Mucosa of gallbladder (tissue), 1 donor: ENCODE results near the gene LYZL6. TPM values are rescaled to one million over a fixed set of nuclear protein-coding genes. Genes with fewer than 3 reads are reported as not detected.
"Not testable (repeated sequence)": the region's sequence is repeated elsewhere in the genome, so short reads cannot be mapped to it uniquely, and the experiment has no call there.

Experiments used
- DNase-seq: peaks from one replicate; pipeline ENCODE4 v3.0.0-alpha.2; 2020; ENCODE audit warnings: low spot score
- total RNA-seq: library from RNA; stranded (reverse); gene quantifications from one replicate; pipeline ENCODE4 v1.2.1, GENCODE V29; 2021
- donor health status: DM: no; HTN: no; CAD: no.

The LYZL6 gene
- total RNA-seq, 1 donor from 2014 or later: not detected

GRCh38 chr17:35906926-35907637, 36.4 kb downstream of the LYZL6 start:
- no peak for DNase-seq

GRCh38 chr17:35906191-35906925, 37.2 kb downstream of the LYZL6 start:
- DNase-seq: no peak

GRCh38 chr17:35903451-35903850, 40.1 kb downstream of the LYZL6 start:
- no peak for DNase-seq

DNA sequence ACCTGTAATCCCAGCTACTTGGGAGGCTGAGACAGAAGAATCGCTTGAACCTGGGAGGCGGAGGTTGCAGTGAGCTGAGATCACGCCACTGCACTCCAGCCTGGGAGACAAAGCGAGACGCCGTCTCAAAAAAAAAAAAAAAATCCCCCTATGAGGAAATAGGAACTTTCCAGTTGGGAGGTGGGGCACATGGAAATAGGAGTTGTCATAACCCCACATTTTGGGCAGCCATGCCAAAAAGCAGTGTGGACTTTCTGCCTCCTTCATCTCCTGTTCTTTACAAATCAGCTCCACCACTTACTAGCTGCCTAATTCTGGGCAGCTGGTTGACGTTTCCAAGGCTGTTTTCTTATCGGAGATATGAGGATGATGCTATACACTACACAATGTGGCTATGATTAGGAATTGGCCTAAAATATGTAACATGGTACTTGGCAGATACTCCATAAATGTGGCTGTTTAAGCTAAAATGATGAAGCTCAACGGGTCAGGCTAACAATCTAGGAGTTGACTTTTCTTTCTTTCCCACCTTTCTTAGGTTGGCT, 41.8 kb downstream of the LYZL6 start:
- DNase-seq: no peak

DNA sequence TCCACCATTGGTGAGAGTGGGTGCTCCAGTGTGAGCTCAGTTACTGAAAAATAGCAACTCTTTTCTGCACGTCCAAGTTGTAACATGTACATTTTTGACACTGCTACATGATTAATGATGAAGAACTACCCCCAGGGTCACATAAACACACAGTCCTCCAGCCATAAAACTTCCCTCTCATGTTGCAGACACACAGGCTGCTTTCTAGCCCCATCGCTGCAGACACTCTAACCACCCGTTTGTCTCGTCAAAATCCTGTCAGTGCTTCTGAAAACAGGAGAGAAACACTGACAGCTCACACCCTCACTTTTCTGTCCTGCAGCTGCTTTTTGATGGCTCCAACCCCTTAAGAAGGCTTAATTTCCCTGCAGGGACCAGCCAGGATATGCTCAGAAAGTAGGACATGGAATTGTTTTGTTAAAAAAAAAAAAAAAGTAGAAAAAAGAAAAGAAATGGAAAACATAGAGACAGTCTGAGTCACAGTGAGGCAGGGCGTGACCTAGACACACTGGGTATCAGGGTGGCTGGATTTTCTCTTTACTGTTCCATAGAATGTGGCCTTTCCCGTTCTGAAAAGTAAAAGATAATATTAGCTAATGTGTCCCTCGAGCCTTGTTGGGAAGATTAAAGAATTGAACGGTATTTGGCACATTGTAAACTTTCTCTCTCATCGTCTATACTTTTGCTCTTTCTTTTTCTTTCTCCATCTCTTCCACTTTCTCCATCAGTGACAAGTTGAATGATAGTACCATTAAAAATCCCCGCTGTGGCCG, 42.6 kb downstream of the LYZL6 start:
- DNase-seq: no peak

DNA sequence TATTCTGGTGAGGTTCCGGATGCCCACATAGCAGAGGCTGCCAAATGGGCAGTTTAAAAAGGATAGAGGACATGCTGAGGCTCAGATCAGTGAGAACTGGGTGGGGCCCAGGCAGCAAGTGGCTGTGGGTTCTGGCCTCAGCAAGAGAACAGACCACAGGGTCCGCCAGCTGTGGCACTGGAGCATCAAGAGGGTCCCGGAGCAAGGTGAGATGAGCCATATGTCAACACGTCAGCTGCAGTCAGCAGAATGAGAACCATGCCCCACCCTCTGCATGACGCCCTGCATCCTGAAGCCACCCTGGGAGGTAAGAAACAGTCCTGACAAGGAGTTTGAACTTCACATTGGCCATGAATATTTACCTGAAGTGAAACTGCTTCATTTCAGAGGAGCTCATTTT, 43.2 kb downstream of the LYZL6 start:
- DNase-seq: no peak

GRCh38 chr17:35898283-35899070, 45.0 kb downstream of the LYZL6 start:
- DNase-seq: peak; percentile 75

DNA sequence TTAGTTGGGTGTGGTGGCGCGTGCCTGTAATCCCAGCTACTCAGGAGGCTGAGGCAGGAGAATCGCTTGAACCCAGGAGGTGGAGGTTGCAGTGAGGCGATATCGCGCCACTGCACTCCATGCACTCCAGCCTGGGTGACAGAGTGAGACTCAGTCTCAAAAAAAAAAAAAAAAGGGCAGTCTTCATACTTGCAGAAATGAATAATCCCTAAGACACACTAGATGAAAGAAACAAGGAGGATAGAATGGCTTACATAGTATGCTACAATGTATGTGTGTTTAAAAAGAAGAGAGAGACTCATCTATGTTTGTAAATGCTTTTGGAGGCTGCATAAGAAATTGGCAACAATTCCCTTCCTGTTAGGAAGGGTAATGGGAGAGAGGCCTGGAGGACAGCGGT, 45.7 kb downstream of the LYZL6 start:
- DNase-seq: not testable (repeated sequence)

- no peak for DNase-seq
Measured at GRCh38 chr17:35895636-35896587, 47.6 kb downstream of the LYZL6 start.

DNA sequence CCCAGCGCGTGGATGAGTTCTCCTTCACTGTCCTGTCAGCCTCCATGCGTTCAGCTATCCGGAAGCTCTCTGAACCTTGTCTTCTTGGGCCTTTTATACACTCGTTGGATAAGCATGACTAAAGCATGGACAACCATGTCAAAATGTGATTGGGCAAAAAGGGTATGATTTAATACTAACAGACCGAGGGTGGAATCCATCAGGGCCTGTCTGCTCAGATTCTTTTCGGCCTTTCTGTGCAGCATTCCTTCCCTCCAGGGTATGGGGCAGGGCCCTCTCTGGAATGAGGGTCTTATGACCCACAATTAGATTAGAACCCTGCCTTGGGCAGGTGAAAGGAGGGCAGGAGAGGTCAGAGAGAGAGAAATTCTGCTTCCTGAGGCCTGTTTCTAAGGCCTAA, 49.3 kb downstream of the LYZL6 start:
- DNase-seq: no peak

DNA sequence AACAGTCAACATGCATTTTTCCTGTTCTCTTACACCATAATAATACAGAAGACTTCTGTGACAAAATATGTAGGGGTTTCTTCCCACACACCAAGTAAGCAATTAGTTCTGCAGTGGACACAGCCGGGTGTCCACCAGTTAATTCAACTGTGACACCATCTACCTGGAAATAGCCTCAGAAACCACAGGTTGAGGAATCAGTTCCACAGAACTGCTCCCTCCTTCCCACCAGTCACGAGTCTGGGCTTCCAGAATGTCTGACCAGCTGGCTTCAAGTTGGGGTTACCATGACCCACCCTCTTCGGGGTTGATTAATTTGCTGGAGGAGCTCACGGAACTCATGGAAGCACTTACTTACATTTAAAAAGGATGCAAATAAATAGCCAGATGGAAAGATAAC, 49.8 kb downstream of the LYZL6 start:
- no peak for DNase-seq

- DNase-seq: no peak
Measured at GRCh38 chr17:35892091-35893035, 51.1 kb downstream of the LYZL6 start.

GRCh38 chr17:35891269-35891668, 52.2 kb downstream of the LYZL6 start:
- DNase-seq: no peak

- DNase-seq: peak; percentile 54
Measured at GRCh38 chr17:35890774-35891155, 52.7 kb downstream of the LYZL6 start.

DNA sequence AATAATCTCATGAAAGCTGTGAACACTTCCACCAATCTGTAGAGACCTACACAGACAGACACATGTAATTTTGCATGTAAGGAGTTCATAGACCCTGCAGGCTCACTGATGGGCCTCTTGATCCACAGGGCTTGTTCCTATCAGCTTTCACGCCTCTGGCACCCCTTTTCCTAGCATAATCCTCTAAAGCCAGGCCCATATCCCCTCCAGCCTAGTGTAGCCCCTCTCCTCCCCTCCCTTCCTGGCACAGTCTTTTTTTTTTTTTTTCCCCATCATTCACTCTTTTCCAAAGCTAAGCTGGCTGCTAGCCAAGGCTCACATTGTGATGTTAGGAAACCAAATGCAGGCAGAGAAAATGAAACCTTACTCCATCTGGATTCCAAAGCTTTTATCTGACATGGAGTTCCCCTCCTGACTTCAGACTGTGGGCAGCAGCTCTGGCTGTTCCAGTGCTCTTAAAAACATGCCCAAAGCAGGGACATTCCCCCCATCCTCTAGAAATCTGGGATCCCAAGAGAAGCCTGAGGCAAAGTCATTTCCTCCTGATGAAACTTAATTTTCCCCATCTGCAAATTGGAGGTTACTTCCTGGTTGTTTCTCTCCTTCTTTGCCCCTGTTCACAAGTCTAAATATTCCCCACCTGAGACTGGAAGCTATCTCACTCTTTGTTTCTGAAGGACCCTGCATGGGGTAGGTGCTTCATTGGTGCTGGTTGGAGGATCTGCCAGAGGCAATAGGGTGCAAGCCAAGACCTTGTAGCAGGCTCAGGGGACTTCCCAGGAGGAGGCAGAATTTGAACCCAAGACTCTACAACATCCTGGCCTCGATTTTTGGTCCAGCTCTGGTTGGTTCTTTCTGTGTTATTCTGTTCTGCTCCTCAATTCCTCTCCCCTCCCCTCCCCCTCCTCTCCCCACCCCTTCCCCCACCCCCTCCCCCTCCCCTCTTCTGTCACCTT, 53.4 kb downstream of the LYZL6 start:
- no peak for DNase-seq

DNA sequence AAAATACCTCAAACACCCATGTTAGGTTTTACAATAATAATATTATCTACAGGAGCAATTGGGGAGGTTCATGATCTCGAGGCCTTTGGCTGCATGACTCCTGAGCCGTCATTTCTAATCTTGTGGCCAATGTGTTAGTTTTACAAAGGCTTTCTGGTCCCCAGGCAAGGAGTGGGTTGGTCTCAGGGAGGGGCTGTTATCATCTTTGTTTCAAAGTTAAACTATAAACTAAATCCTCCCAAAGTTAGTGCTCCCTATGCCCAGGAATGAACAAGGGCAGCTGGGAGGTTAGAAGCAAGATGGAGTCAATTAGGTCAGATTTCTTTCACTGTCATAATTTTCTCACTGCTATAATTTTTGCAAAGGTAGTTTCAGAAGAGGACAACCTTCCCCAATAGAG, 54.3 kb downstream of the LYZL6 start:
- no peak for DNase-seq
